Measurements from ENCODE around the gene CIART. TPM values are rescaled to one million over a fixed set of nuclear protein-coding genes. Genes with fewer than 3 reads are reported as not detected.
A peak's percentile ranks its signal among the peaks of the same experiment; 100 is the strongest.

Gene CIART
- total RNA-seq, 4 donors from 2014 or later = 2.9 to 30.3 (median 4.9) TPM; not detected in 1

DNA sequence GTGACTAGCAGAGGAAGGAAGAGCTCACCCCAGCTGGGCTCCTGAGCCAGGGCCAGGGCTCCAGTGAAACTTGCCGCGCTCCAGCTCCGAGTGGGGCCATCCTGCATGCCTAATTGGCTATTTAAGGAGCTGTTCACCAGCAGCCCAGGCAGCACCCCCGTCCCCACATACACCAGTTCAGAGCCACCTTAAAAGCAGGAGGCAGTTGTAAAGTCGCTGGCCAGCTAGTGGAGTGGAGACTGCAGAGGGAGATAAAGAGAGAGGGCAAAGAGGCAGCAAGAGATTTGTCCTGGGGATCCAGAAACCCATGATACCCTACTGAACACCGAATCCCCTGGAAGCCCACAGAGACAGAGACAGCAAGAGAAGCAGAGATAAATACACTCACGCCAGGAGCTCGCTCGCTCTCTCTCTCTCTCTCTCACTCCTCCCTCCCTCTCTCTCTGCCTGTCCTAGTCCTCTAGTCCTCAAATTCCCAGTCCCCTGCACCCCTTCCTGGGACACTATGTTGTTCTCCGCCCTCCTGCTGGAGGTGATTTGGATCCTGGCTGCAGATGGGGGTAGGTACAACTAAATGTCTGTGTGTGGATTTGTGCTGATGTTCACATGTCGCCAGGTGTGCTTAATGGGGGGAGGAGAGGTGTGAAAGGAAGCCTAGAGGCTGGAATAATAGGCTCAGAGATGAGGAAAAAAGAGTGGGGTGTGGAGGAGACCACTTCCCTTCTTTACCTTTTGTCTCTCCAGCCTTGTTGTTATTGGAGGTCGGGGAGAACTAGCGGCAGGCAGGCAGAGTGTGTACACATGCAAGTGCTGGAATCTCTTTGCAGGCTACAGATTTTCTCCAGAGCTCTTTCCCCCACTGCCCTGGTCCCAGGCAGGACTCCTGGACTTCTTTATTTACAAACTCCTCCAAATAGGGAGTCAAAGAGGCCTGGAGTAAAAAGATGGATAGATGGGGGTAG, 24.4 kb upstream of the CIART start, which contains the start of gene CA14:
Gene CA14, plus strand, starts transcription at position 151 of the 962 bp plus-strand sequence. Its CDS starts 355 bp downstream, at position 506.
- TF ChIP-seq POLR2A (IDR thresholded peaks at IDR 0.05) = no peak
- TF ChIP-seq, protein P1, sequence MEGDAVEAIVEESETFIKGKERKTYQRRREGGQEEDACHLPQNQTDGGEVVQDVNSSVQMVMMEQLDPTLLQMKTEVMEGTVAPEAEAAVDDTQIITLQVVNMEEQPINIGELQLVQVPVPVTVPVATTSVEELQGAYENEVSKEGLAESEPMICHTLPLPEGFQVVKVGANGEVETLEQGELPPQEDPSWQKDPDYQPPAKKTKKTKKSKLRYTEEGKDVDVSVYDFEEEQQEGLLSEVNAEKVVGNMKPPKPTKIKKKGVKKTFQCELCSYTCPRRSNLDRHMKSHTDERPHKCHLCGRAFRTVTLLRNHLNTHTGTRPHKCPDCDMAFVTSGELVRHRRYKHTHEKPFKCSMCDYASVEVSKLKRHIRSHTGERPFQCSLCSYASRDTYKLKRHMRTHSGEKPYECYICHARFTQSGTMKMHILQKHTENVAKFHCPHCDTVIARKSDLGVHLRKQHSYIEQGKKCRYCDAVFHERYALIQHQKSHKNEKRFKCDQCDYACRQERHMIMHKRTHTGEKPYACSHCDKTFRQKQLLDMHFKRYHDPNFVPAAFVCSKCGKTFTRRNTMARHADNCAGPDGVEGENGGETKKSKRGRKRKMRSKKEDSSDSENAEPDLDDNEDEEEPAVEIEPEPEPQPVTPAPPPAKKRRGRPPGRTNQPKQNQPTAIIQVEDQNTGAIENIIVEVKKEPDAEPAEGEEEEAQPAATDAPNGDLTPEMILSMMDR (IDR thresholded peaks at IDR 0.05) = no peak
- intact Hi-C loops (cut with DNase I; ENCODE audit: low total_unique reads) = no loop called here
- peaks cover 0 to 8% of the 10 kb centered on the region in 2 donors for H3K4me1 ChIP-seq
- no peaks in the 10 kb centered on the region for H3K27me3 ChIP-seq
- no peak within 1 kb of the TSS for H3K27ac ChIP-seq
- DNase-seq = no peak
- no peaks in the 10 kb centered on the region for H3K36me3 ChIP-seq
- H3K9me3 ChIP-seq = no peaks in the 10 kb centered on the region
- no peak within 1 kb of the TSS for H3K4me3 ChIP-seq

DNA sequence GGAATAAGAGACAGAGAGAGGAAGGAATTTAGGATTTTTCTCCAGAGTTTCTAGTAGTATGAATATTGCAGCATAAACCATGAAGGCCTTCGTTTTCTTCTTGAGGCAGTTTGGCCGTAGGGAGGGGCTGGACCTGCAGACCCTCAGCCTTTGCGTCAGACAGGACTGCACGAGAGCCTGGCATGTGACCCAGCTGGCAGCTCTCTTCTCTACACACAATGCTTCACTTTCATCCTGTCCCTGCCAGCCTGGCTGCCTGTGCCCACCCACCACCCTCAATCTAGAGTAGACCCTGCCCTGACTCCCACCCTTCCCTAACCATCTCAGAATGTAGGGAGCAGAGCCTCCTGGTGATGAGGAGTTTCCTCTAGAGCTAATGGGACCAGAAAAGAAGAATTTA, 23.1 kb upstream of the CIART start:
- H3K27me3 ChIP-seq = no peaks in the 10 kb centered on the region
- TF ChIP-seq, protein P1 (IDR thresholded peaks at IDR 0.05) = no peak
- no peak for TF ChIP-seq POLR2A (IDR thresholded peaks at IDR 0.05)
- no peak for DNase-seq
- no peaks in the 10 kb centered on the region for H3K9me3 ChIP-seq
- peaks cover 0 to 8% of the 10 kb centered on the region in 2 donors for H3K4me1 ChIP-seq
- peak overlapping the region in 1 of 2 donors; percentile 42 for H3K27ac ChIP-seq
- intact Hi-C loops (cut with DNase I; ENCODE audit: low total_unique reads) = no loop called here
- no peak overlapping the region for H3K4me3 ChIP-seq
- H3K36me3 ChIP-seq = no peaks in the 10 kb centered on the region

DNA sequence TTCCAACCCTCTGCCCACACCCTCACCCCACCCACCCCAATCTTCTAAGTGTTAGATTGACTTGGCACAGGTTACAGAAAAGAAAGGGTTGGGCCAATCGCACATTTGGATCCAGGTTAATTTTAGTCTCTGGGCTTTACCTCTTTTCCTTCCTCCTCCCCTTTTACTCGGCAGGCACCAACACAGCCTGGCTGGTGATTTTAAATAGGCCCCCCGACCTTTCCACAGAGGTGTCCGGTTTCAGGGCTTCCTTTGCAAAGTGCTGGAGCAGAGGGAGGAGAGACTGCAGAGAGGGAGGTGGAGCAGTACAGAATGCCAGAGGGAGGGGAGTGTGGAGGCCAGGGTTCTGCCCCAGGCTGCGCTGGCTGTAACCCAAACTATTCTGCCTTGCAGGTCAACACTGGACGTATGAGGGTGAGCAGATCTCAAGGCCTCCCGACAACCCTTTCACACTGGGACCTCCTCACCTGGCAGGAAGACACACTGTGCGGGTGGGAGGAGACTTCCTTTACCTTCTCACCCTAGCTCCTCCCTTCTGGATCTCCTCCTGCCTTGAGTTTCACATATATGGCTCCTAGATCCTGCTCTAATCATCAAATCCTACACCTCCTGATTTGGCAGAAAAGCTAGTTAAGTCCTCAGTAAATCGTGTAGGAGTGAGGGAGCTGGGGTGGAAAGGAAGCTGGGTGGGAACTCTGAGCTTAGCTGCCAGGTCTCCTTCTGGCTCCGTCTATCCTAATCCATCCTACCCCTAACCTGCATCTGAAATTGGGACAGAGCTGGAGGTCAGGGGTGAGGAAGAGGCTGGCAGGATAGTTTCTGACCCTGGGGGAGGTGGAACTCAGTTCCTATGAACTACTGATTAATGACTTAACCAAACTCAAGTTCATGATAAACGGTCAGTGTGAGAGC, 22.3 kb upstream of the CIART start:
- H3K4me1 ChIP-seq = peaks cover 0 to 8% of the 10 kb centered on the region in 2 donors
- no peak overlapping the region for H3K4me3 ChIP-seq
- H3K36me3 ChIP-seq = no peaks in the 10 kb centered on the region
- TF ChIP-seq, protein P1 (IDR thresholded peaks at IDR 0.05) = no peak
- TF ChIP-seq POLR2A (IDR thresholded peaks at IDR 0.05) = peak in 1 of 2 donors; percentile 19
- H3K9me3 ChIP-seq = no peaks in the 10 kb centered on the region
- intact Hi-C loops (cut with DNase I; ENCODE audit: low total_unique reads) = no loop called here
- H3K27me3 ChIP-seq = no peaks in the 10 kb centered on the region
- peak overlapping the region in 1 of 2 donors; percentile 42 for H3K27ac ChIP-seq
- DNase-seq = peak; percentile 35 to 43

DNA sequence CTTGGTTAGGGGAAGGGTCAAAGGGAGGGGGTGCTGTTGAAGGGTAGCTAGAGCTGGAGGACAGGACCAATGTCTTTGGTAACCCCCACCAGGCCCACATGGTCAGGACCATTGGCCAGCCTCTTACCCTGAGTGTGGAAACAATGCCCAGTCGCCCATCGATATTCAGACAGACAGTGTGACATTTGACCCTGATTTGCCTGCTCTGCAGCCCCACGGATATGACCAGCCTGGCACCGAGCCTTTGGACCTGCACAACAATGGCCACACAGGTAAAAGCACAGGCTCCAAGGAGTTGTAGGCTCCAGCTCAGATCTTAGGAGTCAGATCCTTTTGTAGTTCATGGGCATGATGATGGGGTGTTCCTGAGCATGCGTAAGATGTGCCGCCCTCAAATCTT, 21.0 kb upstream of the CIART start:
- intact Hi-C loops (cut with DNase I; ENCODE audit: low total_unique reads) = no loop called here
- no peak for TF ChIP-seq POLR2A (IDR thresholded peaks at IDR 0.05)
- TF ChIP-seq, protein P1 (IDR thresholded peaks at IDR 0.05) = no peak

More for the DNA sequence above, 21.0 kb upstream of the CIART start:
- Histone ChIP-seq H3K27ac (no peak overlapping the region), H3K36me3 (no peaks in the 10 kb centered on the region), H3K4me1 (peaks cover 0 to 5% of the 10 kb centered on the region in 2 donors), H3K27me3 (no peaks in the 10 kb centered on the region), H3K4me3 (no peak overlapping the region), H3K9me3 (no peaks in the 10 kb centered on the region)
- DNase-seq = no peak

Data from uterus (tissue), 4 donors.